OCI-LY7 (cell line): ENCODE measurements around the gene HORMAD2.

Source experiments
- EZH2phosphoT487 ChIP-seq: fragments of 200-600 bp; sonication (generic); IDR thresholded peaks from 2 replicates; pipeline ENCODE4 v1.6.1; 2018; ENCODE audit warnings: low read depth, borderline replicate concordance, mild to moderate bottlenecking, mixed run types, antibody characterized with exemption, low read length, moderate library complexity, mixed read lengths
- TF ChIP-seq, protein P1 (sequence below): fragments of 200-600 bp; sonication (generic); conservative IDR thresholded peaks from 2 replicates; pipeline ENCODE4 v1.5.1; 2014; ENCODE audit warnings: mild to moderate bottlenecking, antibody characterized with exemption, low read length, moderate library complexity, mixed read lengths

GRCh38 chr22:30212363-30212995 lies 132.2 kb downstream of the HORMAD2 start:
- TF ChIP-seq, protein P1, sequence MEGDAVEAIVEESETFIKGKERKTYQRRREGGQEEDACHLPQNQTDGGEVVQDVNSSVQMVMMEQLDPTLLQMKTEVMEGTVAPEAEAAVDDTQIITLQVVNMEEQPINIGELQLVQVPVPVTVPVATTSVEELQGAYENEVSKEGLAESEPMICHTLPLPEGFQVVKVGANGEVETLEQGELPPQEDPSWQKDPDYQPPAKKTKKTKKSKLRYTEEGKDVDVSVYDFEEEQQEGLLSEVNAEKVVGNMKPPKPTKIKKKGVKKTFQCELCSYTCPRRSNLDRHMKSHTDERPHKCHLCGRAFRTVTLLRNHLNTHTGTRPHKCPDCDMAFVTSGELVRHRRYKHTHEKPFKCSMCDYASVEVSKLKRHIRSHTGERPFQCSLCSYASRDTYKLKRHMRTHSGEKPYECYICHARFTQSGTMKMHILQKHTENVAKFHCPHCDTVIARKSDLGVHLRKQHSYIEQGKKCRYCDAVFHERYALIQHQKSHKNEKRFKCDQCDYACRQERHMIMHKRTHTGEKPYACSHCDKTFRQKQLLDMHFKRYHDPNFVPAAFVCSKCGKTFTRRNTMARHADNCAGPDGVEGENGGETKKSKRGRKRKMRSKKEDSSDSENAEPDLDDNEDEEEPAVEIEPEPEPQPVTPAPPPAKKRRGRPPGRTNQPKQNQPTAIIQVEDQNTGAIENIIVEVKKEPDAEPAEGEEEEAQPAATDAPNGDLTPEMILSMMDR, result no peak
- no peak for TF ChIP-seq EZH2phosphoT487
